GM21423 (cell line): Measurements from ENCODE around the gene CAB39L.
"Not testable (repeated sequence)": the region's sequence is repeated elsewhere in the genome, so short reads cannot be mapped to it uniquely, and the experiment has no call there.

Experiments
- ATAC-seq: cut with Tn5 transposase; IDR thresholded peaks from one replicate; pipeline ENCODE4 v1.9.1; 2021; ENCODE audit warnings: mild to moderate bottlenecking, moderate library complexity; ENCODE audit not compliant: unreplicated experiment

The CAB39L gene

GRCh38 chr13:49297338-49297737, 146.5 kb downstream of the CAB39L start:
- no peak for ATAC-seq

GRCh38 chr13:49296659-49297058, 147.2 kb downstream of the CAB39L start:
- ATAC-seq, result no peak

- ATAC-seq, result no peak
Observed at GRCh38 chr13:49295244-49295643, 148.6 kb downstream of the CAB39L start.

- ATAC-seq, result not testable (repeated sequence)
Observed at GRCh38 chr13:49294723-49295122, 149.1 kb downstream of the CAB39L start.

- ATAC-seq, result no peak
Observed at GRCh38 chr13:49292742-49293486, 150.9 kb downstream of the CAB39L start.

- ATAC-seq, result no peak
Observed at GRCh38 chr13:49288458-49288857, 155.4 kb downstream of the CAB39L start.

- no peak for ATAC-seq
Observed at GRCh38 chr13:49287995-49288394, 155.9 kb downstream of the CAB39L start.

GRCh38 chr13:49279885-49280284, 164.0 kb downstream of the CAB39L start:
- no peak for ATAC-seq

- no peak for ATAC-seq
Observed at GRCh38 chr13:49279112-49279511, 164.8 kb downstream of the CAB39L start.

- ATAC-seq, result no peak
Observed at GRCh38 chr13:49278211-49278610, 165.7 kb downstream of the CAB39L start.

- ATAC-seq, result no peak
Observed at GRCh38 chr13:49272296-49272695, 171.6 kb downstream of the CAB39L start.

- no peak for ATAC-seq
Observed at GRCh38 chr13:49271264-49271663, 172.6 kb downstream of the CAB39L start.

GRCh38 chr13:49265822-49266221, 178.0 kb downstream of the CAB39L start:
- ATAC-seq, result no peak

GRCh38 chr13:49262634-49263033, 181.2 kb downstream of the CAB39L start:
- no peak for ATAC-seq

GRCh38 chr13:49259586-49259985, 184.3 kb downstream of the CAB39L start:
- ATAC-seq, result no peak
